NCI-H1048 (cell line): ENCODE data around the gene WNT7B.

Experiments used
- DNase-seq: peaks from one replicate; lab custom pipeline; 2025; lab: John Stamatoyannopoulos, UW

WNT7B gene

GRCh38 chr22:45971408-45972028, 5.4 kb downstream of the WNT7B start:
- DNase-seq = no peak

GRCh38 chr22:45970705-45971407, 6.1 kb downstream of the WNT7B start:
- DNase-seq = no peak

- no peak for DNase-seq
These were observed 7.0 kb downstream of the WNT7B start for GRCh38 chr22:45969801-45970470.

GRCh38 chr22:45969414-45969799, 7.6 kb downstream of the WNT7B start:
- DNase-seq = no peak

- no peak for DNase-seq
These were observed 8.1 kb downstream of the WNT7B start for GRCh38 chr22:45968751-45969413.

GRCh38 chr22:45968003-45968650, 8.8 kb downstream of the WNT7B start:
- DNase-seq = no peak

GRCh38 chr22:45966895-45967365, 10.0 kb downstream of the WNT7B start:
- DNase-seq = no peak

GRCh38 chr22:45966320-45966894, 10.6 kb downstream of the WNT7B start:
- no peak for DNase-seq

GRCh38 chr22:45965563-45965962, 11.4 kb downstream of the WNT7B start:
- no peak for DNase-seq

- DNase-seq = no peak
These were observed 11.9 kb downstream of the WNT7B start for GRCh38 chr22:45964926-45965527.

- no peak for DNase-seq
These were observed 12.6 kb downstream of the WNT7B start for GRCh38 chr22:45964372-45964771.

GRCh38 chr22:45963821-45964220, 13.1 kb downstream of the WNT7B start:
- DNase-seq = no peak

GRCh38 chr22:45962756-45963324, 14.1 kb downstream of the WNT7B start:
- DNase-seq = no peak

GRCh38 chr22:45962434-45962718, 14.6 kb downstream of the WNT7B start:
- DNase-seq = no peak

GRCh38 chr22:45961679-45962433, 15.1 kb downstream of the WNT7B start:
- no peak for DNase-seq

GRCh38 chr22:45960477-45961386, 16.2 kb downstream of the WNT7B start:
- DNase-seq = no peak

GRCh38 chr22:45959719-45960476, 17.1 kb downstream of the WNT7B start:
- DNase-seq = no peak

- DNase-seq = no peak
These were observed 18.0 kb downstream of the WNT7B start for GRCh38 chr22:45958971-45959370.

- DNase-seq = no peak
These were observed 19.1 kb downstream of the WNT7B start for GRCh38 chr22:45957826-45958225.
